GM21515 (cell line): Measurements from ENCODE around the gene P2RY13.

Experiments
- ATAC-seq: cut with Tn5 transposase; IDR thresholded peaks from one replicate; pipeline ENCODE4 v1.9.1; 2021; ENCODE audit not compliant: unreplicated experiment

The P2RY13 gene

DNA sequence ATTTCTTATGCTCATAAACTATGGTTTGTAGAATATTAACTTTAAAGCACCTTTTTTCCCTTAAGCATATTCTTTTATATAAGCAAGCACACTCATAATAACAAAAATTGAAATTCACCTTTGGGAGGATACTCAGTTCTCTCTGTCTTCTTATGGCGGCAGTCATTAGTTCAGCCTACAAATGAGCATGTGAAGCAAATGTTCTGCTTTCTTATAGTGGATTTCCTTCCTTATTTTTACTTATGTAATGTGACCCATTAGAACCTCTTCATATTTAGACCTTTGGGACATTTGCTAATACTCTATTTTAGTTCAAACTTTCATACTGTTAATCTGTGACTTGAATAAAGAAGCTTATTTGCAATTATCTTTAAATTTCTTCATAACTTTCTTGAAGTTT lies at the start of gene P2RY13:
Gene P2RY13 (minus strand): TSS at position 187 of the 400 bp plus-strand sequence. CDS start 21 bp downstream, at position 166.
- ATAC-seq, result no peak

DNA sequence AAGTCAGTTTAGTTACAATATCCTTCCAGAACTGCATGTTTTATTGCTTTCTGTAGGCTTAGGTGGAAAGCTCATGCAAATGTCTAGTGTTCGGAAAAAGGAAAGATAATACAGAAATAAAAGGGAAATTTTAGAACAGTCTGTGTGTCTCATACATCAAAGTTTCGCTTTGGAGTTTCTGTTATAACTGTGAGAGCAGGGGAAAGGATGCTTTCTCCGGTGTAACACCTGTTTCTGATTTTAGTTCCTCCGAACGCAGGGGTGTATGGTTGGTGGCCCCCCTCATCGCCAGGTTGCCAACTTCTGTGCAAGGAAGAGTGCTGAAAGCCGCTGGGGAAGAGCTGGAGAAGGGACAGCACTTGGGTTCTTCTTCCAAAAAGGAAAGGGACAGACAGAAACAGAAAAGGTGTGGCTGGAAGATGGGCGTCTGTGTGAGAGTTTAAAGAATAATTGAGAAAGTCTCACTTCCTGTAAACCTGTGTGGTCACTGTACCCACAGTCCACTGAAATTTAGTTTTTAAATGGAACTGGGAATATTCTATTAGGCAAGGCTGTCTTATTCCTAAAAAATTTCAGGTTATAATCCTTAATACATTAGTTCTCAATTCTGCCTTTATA lies 48.5 kb upstream of the P2RY13 start:
- ATAC-seq, result peak; percentile 67

DNA sequence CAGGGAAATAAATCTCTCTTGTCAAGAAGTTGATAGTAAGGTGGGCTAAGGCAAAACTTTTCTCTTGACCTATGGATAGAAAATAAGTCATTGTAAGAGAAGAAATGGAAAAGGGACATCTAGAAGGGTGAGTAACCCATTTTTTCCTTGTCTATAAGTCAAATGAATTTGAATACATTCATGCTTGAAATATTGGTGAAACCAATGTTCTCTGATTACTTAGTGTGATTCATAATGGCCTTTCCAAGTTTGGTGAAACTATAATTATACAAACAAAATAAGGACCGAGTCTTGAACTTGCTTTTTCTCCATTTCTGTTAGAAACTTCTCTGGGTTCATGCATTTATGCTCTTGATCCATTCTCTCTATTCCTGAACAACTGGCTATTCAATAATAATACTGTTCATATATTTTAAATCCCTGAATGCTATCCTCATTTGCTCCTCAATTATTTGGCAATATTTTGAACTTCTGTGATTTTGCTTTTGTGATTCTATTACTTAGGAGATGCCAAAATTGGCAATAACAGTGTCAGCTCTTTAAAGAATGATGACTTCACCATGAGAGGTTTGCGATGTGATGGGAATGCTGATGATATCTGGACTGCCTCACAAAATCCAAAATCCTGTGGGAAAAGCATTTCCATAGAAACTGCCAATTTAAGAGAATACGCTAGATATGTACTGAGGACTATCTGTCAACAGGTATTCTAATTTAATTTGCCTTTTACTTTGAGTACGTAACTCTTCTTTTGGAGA lies 42.9 kb upstream of the P2RY13 start:
- ATAC-seq, result no peak

DNA sequence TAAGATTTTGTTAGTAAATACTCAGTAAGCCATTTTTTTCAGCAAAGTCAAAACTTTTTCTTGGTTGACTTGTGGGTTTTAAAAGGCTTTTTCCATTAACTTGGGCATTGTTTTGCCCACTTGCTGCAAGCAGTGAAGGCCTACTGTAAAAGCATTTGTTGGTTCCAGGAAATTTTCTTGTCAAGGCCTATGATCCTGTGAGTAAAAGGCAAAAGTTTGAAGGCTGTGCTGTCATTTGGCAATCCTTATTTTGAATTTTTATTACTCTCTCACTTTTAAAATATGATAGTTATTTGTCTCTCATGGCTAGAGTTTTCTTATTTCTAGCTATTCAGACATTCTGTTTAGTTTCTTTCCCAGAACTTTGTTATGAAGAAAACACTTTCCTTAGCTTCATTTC lies 42.2 kb upstream of the P2RY13 start:
- ATAC-seq, result no peak

DNA sequence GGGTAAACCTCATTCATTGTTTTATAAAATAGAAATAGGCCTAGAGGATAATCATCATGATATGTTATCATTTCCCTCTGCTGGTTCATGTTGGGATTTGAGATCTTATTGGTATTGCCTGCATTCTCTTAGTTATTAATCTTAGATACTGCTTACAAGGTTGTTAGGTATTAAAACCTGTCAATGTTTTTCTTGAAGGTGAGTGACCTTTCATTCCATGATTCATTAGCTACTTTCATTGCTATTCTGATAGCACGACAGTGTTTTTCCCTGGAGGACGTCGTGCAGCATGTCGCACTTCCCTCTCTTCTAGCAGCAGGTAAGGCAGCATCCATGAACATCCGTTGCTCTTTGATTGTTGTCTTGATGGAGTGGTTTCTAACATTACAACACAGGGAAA lies 38.1 kb upstream of the P2RY13 start:
- no peak for ATAC-seq

DNA sequence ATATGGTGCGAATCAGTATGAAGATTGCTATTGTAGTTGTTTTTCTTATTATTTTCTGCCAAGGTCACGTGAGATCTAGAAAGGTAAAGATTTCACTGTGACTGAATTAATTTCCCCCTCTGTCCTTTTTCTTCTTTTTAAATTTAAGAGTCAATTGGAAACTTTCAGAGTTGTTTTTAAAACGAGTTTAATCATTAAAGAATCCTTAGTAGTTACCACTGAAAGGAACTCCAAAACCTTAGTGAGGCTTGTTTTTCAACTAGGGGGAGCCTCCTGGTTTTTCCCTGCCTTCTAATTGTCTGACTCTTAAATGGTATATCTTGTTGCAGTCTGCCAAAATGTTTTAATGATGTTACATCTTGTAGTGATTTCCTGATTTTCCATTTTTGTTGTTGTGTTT lies 37.6 kb upstream of the P2RY13 start:
- no peak for ATAC-seq

DNA sequence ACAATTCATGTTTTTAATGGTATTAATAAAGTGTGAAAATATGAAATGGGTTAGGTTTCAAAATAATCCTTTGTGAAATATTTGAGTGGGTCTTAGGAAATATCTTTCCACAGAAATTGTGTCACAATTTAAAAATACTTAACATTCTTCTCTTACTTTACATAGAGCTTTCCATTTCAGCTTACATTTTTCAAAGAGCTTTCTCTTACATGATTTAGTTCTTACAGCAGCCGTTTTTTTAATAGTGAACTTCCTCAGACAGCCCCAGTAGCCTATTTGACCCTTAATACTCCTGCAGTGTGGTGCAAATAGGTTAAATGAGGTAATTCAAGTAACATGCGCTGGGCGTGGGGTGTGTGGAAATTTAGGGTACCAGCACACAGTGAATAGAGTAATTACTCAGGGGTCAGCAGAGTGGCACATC lies 33.4 kb upstream of the P2RY13 start:
- ATAC-seq, result no peak

DNA sequence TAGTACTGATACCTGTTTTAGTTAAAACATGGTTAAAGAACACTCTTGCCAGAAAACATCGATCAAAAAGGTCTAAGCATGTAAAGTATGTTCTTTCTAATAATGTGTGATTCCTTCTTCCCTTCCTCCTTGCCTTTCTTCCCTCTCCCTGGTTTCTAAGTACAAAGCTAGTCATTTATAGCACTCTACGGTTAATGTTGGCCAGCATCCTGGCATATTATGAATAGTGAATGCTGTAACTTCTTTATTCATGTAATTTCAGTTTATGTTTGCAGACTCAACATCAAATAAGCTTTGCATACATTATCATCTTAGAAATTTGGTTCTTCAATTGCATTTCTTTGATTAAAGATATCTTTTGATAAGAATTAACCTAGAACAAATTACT lies 28.1 kb upstream of the P2RY13 start:
- ATAC-seq, result no peak

DNA sequence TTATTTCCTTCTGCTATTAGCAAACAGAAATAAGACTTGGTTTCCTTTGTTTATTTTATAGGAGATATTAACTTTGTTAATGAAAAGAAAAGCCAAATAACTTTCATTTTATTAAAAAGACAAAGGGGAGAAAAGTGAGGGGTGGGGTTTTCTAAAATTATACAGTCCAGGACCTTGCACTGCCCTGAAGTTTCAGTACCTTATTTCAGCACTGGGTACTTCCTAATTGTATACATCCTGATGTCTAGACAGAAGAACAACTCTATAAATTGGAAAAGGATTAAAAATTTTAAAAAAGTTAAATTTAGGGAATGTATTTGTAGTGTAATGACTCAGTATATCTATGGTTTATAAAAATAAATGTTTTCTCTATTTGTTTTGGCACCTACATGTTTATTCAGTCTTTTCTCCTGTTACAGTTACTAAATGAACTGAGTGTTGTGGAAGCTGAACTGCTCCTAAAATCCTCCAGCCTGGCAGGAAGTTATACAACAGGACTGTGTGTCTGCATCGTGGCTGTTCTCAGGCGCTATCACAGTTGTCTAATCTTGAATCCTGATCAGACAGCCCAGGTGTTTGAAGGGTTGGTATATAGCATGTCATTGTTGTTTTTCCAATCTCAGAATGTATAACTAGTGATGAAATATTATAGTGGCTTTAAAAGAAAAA lies 27.6 kb upstream of the P2RY13 start:
- no peak for ATAC-seq

DNA sequence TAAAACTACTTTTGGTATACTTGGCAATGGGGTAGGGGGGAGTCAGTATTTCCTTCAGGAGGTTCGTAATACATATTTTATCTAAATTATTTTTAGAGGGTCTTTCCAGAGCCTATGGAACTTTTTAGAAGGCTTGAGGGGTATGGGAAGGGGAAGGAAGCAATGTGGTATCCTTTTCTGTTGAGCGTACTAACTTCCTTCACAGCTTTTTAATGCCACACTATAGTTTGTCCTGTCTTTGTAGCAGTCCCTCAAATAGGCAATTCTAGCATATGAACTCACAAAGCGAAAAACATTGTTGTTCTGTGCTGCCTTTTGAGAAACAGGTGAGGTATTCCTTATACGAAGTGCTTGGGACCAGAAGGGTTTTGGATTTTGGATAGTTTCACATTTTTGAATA lies 22.3 kb upstream of the P2RY13 start:
- ATAC-seq, result peak; percentile 34

DNA sequence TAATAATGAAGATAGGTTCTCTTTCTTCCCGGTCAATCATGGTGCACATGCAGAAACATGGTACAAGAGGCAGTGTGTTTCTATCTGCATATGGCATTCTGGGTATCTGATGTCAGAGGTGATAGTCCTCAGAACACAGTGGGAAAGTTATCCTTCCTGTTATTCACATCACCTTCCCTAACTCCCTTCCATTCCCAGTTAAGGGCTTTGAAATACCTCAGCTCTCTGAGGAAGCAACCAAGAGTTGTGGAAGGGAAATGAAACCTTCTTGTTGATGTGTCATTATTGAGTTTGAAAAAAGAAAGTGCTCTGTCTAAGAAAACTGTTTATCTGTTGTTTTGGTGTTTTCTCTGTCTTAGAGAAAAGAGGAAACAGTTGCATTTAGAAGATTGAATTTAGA lies 21.9 kb upstream of the P2RY13 start:
- peak; percentile 90 for ATAC-seq

DNA sequence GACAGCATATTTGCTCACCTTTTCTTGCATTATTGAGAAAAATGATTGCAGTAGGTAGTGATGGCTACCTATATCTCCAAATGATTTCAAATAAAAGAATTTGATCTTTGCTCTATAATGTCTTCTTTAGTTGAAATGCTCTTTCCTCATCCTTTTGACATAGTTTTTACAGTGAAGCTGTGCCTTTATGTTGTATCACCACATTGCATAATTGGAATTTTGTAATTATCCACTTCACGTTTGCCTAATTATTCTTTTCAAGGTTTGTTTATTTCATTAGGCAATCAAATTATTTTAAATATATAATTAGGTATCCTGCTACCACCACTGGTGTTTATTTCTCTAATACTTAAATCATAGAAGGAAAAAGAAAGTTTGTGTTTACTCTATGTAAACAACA lies 21.3 kb upstream of the P2RY13 start:
- ATAC-seq, result no peak

DNA sequence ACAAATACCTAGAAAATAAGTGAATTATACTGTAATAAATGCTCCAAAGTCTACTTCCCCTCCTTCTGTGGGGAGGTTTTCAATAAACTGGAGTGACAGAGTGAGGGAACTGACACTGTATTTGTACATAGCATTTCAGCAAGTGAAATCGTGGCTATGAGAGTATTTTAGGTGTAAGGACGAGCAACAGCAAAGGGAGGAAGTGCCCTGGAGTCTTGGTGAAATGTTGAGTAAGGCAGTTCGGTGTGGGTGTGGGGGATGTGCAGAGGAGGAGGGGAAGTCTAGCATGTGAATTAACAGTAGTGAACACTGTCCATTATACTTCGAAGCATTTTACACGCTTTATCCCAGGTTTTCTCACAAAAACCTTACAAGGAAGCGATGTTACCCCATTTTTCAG lies 18.1 kb upstream of the P2RY13 start:
- no peak for ATAC-seq

DNA sequence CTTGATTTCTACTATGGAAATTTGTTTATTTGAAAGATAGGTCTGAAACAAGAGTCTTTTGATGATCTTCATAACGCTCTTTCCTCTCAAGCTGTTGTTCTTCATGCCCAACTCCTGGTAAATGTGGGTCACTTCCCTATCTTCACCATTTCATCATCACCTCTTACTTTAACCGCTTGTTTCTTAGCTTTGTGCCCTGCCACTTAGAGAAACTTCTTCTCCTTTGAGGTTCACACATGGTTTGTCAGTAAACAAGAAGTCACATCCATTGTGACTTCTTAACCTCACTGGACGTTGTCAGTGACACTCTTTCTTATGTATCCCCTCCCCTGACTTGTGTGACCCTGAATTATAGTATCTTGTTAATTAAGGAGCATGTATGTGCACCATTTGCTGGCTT lies 16.9 kb upstream of the P2RY13 start:
- no peak for ATAC-seq

DNA sequence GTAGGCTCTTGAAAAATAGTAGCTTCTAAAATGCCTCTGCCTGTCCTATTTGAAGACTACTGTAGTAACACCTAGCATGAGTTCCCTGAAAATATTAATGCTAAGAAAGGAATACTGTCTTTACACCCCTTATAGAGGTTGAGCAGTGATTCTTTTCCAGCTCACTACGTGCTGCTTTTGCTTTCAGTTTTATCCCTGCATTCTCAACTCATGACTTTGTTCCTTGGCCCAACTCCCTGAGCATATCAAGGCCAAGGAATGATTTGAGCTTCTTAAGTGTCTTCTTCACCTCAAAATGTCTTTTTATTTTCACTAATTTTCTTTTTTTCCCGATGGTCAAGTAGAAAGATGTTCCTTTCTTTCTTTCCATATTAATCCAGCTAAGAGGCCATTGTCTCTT lies 16.5 kb upstream of the P2RY13 start:
- no peak for ATAC-seq

DNA sequence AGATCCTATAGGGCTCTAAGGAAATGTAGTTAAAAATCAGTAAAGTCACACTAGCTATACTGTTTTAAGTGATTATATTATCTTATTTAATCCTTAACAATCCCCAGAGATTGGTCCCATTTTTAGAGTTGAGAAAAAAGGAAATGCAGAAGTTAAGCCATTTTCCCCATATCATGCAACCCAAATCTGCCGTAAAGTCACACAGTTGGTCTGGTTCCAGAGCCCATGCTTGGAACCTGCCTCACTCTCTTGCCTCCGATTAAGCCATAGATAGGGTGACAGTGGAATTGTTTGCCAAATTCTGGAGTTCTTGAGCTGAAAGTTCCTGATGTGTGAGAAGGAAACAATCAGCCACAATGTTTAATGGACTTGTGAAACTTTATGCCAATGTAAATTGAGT lies 2.3 kb upstream of the P2RY13 start:
- ATAC-seq, result no peak

DNA sequence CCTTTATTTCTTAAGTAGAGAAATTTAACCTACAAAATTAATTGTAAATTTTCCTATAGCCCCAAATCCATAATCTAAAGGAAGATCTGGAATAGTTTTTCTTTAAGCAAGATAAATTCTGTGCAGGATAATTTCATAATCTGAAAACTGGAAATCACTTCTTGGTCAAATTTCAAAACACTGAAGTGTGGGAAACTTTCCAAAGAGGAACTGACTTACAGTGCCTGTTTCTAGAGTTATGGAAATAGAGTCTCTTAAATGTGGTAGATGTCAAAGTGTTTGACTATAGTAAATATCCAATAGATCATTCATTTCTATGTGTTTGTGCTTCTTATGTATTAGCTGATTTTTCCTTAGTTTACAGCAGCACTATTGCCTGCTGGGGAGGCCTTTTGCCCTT lies 1.6 kb upstream of the P2RY13 start:
- ATAC-seq, result no peak

DNA sequence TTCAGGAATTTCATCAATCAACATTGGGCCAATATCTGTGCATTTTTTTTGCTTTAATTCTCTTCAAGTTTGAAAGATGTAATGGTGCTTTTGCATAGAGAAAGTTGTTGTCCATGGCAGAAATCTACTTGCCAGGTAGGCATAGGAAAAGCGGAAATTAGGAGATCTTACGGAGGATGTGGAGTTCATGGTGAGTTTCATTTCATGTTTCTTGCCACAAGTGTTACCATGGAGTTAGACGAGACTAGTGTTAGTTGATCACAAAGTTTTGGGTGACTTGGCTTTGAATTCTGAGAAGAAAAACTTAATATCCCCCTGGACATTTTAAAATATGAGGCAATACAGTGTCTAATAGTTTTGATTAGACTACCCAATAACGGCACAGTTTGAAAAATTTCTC lies 1.0 kb upstream of the P2RY13 start:
- ATAC-seq, result no peak

DNA sequence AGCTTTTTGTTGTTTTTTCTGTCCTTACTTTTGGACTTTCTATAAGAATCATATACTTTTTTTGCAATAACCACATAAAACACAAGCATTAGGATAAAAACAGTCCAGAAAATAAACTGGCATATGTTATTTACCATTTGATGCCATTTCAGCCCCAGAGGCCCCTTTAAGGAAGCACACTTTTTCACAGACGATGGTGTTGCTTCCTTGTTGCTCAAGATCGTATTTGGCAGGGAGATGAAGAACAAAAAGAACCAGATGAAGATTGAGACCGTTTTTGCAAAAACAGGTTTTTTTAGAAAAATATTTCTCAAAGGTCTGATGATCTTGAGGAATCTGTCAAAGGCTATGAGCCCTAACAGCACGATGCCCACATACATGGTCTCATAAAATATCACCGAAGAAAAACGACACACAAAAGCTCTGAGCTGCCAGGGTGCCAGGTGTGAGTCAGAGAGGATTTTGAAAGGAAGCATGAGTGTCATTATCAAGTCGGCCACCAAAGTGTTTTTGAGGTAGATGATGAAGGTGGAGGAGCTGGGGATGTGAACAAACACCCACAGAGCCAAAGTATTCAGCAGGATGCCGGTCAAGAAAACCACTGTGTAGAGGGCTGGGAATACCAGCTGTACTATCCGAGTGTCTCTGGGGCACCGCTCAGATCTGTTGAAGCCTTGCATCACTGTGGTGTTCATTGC lies 902 bp downstream of the P2RY13 start:
- no peak for ATAC-seq

DNA sequence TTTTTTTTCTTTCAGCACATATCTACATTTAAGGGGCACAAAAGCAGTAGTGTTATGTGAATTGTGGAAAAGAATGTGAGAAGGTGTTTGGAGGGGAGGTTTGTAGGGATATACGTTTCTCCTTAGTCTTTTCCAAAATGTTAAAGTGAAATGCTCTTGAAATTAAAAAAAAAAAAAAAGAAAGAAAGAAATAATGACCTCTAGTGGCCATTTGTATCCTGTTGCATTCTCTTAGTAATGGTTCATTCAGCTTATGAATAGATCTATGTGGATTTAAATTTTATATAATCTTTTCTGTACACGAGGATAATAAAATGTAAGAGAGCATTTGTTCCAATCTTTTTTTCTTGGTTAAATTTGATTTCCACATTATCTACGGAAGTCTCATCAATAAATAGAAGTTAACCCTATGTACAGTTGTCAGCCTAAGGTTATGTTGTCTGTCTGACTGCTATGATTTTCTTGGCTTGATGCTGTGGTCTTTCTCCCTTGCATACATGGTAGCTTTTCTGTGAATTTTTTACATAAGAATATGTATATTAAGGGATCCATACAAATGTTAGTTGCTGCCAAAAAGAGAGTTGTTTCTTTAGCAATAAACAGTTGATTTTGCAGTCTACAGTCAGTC lies 1.7 kb downstream of the P2RY13 start:
- no peak for ATAC-seq

DNA sequence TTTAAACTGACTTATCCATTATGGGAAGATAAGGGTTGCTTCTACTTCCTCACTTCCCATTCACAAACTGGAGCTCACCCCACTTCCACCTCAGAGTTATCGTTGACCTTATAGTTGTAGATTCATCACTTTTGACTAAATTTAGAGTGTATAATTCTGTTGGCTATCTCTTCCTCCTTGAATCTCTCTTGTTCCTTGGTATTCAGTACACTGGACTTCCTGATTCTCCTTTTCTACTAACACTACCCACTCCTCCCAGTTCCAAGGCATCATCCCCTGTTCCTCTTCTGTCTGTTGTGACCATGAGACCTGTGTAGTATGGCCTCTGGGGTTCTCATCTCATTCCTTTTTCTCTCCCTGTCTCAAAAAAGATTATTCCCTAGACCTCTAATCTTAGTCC lies 6.8 kb downstream of the P2RY13 start:
- ATAC-seq, result no peak
